Measurements from ENCODE around the gene THYN1.
"Not testable (repeated sequence)": the region's sequence is repeated elsewhere in the genome, so short reads cannot be mapped to it uniquely, and the experiment has no call there.

Gene THYN1

DNA sequence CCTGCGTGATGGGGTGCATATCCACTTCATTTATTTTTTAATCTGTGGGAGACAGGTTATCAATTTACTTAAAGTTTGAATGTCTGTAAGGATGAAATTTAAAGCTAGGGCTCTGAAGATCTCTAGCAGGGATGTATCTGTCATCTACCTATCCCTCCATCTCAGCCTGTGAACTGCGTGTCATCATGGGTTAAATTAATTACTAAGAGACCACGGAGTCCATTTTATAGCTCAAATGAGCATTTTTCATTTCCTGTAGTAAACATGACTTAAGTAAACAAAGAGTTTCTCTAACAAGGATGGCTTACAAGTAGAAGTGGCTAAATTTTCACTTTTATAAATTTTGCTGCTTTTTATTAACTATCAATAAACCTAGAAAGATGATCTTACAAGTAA lies 20.2 kb upstream of the THYN1 start:
- DNase-seq, result no peak

- DNase-seq, result no peak
These were observed 19.5 kb upstream of the THYN1 start for GRCh38 chr11:134272381-134273316.

- no peak for DNase-seq
These were observed 18.8 kb upstream of the THYN1 start for GRCh38 chr11:134271978-134272377.

DNA sequence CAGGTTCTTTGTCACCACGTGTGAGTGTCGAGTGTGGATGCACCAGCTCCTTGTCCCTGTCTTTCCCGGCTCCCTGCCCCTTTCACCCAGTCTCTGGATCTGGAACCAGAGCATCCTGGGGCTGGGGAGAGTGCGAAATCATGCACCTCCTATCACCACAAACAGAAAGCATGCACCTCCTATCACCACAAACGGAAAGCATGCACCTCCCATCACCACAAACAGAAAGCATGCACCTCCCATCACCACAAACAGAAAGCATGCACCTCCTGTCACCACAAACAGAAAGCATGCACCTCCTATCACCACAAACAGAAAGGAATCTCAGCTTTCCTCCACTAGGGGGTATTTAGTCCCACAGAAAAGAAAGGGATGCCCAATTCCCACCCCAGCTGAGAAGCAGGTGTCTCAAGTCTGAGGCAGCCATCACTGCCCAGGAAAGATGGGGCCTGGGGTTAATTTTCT lies 17.1 kb upstream of the THYN1 start:
- DNase-seq, result no peak

DNA sequence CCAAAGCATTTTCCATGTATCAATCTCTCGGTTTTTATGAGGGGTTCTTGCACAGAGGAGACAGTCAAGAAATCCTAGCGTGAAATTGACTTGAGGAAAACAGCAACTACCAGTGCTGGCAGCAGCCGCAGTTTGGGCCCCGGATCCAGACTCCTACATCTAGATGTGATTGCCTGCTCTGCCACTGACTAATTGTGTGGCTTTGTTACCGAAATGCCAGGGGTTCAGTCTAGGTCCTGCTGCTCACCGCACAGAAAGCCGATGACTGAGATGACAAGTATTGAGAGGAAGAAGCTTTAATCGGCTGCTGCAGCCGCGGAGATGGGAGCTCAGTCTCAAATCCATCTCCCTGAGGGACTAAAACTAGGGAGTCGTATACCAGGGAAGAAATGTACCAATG lies 14.8 kb upstream of the THYN1 start:
- no peak for DNase-seq

GRCh38 chr11:134267461-134267860 lies 14.3 kb upstream of the THYN1 start:
- no peak for DNase-seq

GRCh38 chr11:134266841-134267251 lies 13.7 kb upstream of the THYN1 start:
- DNase-seq, result peak; percentile 75

DNA sequence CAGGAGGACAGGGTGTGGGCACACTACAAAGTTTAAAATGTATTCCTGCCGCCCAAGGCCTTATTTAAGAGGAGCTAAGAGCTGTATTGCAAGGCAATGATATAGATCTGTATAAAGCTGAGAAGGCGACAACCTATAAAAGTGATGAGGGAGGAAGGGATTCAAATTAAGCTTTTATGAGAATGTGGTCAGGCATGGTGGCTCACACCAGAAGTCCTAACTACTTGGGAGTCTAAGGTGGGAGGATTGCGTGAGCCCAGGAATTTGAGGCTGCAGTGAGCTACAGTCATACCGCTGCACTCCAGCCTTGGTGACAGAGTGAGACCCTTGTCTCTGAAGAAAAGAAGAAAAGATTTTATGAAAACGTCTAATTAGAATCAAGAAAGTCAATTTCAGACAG lies 13.3 kb upstream of the THYN1 start:
- DNase-seq, result no peak

DNA sequence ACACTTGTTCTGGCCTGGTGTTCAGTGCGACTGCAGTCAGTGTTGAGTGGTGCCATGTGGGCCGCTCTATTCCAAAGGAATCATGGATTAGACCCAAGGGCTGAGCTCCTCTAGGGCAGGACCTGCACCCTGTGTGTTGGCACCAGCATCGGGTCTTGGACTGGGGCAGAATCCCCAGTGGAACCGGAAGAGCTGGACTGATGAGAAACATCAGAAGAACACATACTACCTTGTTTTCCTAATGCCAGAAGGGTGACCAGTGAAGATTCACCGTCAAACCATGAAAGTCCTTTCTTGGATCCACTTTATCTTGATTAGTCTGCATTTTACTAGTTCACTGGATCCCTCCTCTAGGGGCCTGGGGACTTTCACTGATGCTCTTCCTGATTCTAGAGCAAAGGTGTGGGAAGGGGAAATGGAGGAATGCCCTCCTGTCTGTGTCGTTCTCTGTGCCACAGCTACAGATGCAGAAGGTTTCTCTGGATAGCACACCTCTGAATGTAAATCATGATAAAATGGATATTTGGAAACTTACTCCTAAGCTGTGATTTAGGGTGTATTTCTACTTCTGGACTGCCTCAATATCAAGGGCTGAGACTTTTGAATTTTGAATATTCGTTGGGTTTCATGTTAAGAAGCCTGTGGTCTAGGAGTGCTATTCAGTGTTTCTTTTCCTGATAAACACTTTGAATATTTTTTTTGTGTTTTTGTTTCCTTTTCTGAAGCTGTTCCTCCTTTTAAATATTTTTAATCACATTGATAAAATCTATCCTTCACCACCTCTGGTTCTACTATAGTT lies 12.0 kb upstream of the THYN1 start:
- DNase-seq, result no peak

- peak; percentile 15 for DNase-seq
These were observed 8.7 kb upstream of the THYN1 start for GRCh38 chr11:134261626-134262488.

- no peak for DNase-seq
These were observed 7.8 kb upstream of the THYN1 start for GRCh38 chr11:134260983-134261382.

GRCh38 chr11:134260503-134260902 lies 7.4 kb upstream of the THYN1 start:
- no peak for DNase-seq

GRCh38 chr11:134258577-134258976 lies 5.4 kb upstream of the THYN1 start:
- DNase-seq, result no peak

GRCh38 chr11:134257101-134257500 lies 3.9 kb upstream of the THYN1 start:
- no peak for DNase-seq

- not testable (repeated sequence) for DNase-seq
These were observed 2.0 kb upstream of the THYN1 start for GRCh38 chr11:134255184-134255561.

- DNase-seq, result peak; percentile 60
These were observed 1.5 kb upstream of the THYN1 start for GRCh38 chr11:134254433-134255183.

DNA sequence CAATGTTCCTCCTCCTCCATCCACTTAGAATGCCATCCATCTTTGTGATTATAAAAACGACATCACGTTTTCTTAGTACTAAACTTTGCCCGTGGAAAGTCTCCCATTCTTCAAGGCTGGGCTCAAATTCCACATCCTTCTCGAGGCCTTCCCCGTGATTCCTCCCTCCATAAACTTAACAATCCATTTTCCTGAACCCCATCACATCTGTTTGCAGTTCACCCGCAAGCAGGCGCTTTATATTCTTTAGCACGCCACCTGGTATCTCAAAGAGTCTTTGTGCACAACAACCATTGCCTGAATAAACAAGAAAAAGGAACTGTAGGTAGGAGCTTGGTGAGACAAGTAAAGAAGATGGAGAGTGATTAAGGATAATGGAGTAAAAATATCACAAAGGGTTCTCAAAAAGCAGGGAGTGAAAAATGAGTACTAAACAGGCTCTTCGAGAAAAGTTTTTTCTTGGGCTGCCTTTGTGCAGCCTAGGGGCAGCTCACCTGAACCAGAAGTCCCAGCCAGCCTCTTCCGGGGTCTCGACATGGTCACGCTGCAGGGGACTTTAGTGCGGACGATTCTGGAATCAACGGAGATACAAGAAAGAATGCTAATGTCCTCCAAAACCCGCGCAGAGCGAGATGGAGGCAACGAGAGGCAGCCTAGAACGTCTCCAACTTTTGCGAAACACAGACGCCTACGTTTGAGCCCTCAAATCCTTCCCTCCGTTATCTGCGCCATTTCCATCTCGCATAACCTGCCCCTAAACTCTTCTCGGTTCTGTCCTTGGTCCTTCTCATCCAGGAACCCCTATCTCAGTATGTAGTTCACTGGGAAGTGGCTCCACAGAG lies 585 bp downstream of the THYN1 start:
- peak; percentile 54 for DNase-seq

DNA sequence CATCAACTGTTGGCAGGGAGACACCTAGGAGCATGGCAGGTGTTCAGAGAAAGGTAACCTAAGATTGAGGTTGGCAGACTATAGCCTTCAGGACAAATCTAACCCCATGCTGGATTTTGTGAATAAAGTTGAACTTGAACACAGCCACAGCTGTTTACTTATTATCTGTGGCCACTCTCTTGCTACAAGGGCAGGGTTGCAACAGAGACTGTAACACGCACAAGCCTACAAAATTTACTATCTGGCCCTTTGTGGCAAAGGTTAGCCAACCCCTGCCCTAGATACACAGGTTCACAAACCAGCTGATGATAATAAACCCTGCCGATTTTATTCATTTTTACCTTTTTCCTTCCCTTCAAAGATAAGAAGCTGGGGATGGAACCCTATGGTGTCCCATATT lies 2.5 kb downstream of the THYN1 start:
- no peak for DNase-seq

DNA sequence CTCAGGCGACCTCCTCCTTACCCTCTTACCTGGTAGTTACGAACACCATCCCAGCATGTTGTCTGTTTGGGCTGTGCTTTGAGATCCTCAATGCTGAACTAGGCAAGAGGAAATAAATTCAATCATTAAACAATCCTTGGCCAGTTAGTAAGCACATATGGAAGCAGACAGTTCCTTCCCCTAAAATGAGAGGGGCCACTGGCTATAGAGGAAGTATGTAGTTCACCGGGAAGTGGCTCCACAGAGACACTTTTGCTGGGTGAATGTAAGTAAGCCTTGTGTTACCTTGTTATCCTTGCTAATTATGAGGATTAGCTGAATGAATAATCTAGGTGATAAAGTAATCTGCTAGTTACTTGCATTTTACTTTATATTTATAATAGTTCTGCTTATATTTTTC lies 2.9 kb downstream of the THYN1 start:
- peak; percentile 39 for DNase-seq

- no peak for DNase-seq
These were observed 4.2 kb downstream of the THYN1 start for GRCh38 chr11:134248910-134249480.

DNA sequence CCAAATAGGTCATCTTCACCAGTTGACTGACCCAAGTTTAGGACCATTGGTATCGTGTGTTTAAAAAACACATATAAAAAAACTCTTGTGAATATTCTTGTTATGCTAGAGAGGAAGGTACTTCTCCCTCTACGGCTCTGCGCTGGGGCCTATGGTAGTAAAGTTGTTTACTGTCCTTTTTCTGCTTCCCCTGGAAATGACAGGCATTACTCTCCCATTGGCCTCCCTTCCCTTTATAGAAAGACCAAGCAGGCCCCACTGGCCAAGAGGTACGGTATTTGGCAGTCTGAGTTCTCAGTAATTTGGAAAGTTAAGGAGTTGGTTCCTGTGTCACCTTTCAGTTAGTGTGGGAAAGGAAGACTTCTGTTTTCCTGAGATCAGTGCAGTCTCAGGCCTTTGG lies 6.5 kb downstream of the THYN1 start:
- DNase-seq, result no peak

Measured in inflammatory macrophage treated with lipopolysaccharide for 4 hours (primary cell).